Stimulated activated CD8-positive, alpha-beta memory T cell treated with anti-CD3 and anti-CD28 coated beads, Interleukin-12 subunit alpha, Interleukin-12 subunit beta, amount 100 ng/mL, for 4 hours (primary cell): ENCODE data around the gene DDX27.

Experiments used
- DNase-seq: peaks from one replicate; pipeline ENCODE4 v3.0.0-alpha.2; 2020; ENCODE audit warnings: low read depth

The DDX27 gene

DNA sequence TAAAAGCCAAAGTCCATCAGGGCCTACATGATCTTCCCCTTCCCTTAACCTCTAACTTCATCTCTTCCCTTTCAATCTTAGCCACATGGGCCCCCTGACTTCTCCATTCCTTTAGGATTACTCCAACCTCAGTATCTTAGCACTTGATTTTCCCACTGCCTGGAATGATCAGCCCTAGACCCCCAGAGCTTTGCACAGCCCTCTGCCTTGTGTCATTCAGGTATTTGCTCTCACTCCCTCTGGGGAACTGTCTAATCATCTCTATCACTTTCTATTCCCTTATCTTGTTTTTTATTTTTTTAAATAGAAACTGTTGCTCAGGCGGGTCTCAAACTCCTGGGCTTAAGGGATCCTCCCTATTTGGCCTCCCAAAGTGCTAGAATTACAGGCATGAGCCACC is 72.0 kb downstream of the DDX27 start:
- DNase-seq: no peak

GRCh38 chr20:49292010-49292409 is 72.8 kb downstream of the DDX27 start:
- no peak for DNase-seq

- no peak for DNase-seq
Measured at GRCh38 chr20:49293122-49293521, 73.9 kb downstream of the DDX27 start.
